ENCODE data around the gene FBXO39. TPM values are rescaled to one million over a fixed set of nuclear protein-coding genes. Genes with fewer than 3 reads are reported as not detected.

FBXO39 gene
- total and polyA plus RNA-seq, 2 of the 4 experiments (the other 2 are of a cell fraction) = not detected

DNA sequence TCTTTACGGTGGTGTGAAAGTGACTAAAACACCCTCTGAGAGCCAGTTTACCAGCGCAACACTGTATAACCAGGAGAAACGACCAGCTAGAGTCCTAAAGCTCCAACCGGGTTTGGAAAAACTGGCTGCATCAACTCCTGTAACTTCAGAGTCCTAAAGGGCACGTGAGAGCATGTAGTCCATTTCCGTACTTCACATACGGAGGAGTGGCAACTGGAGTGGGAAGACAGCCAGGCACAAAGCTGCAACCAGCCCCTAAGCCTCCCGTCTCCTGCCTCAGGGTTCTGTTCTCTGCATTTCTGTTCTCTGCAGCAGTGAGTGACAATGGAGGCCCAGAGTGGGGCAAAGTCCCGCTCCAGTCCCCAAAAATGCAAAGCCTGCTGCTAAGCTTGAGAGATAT is 36.3 kb downstream of the FBXO39 start:
- H4K91ac ChIP-seq (ENCODE audit: insufficient read depth, low read depth, low read length) = no peak overlapping the region
- no peaks in the 10 kb centered on the region for H3K36me3 ChIP-seq (ENCODE audit: control insufficient read depth, insufficient read depth, low read length)
- no peaks in the 10 kb centered on the region for H3K79me1 ChIP-seq (ENCODE audit: low read depth in 1 of 2, low read length in 2 of 2)
- no peak overlapping the region for H3K56ac ChIP-seq (ENCODE audit: extremely low read depth, insufficient read depth, low read length)
- dilution Hi-C loops (cut with HindIII; ENCODE audit: low sequenced_read_pairs, unreplicated experiment) = no loop called here
- intact Hi-C loops (cut with micrococcal nuclease) = no loop called here
- ChIA-PET POLR2A (ENCODE audit: unreplicated experiment) (no interaction called here), CTCF (no interaction called here)
- no peak overlapping the region for H3K9ac ChIP-seq (ENCODE audit: low read depth, low read length)
- H2BK20ac ChIP-seq (ENCODE audit: low read depth, low read length) = no peak overlapping the region
- no peak overlapping the region for H2AK9ac ChIP-seq (replicated peaks; ENCODE audit: low read depth, low read length, poor library complexity)
- no peak overlapping the region for H3K4me3 ChIP-seq (ENCODE audit: insufficient read depth, low read depth, low read length)
- DNase-seq (no peak), ATAC-seq (ENCODE audit: low read depth) (no peak)
- no peak overlapping the region for H3K27ac ChIP-seq (ENCODE audit: insufficient read depth, low read length)
- no peak overlapping the region for H2BK5ac ChIP-seq (ENCODE audit: low read depth, low read length, poor library complexity, severe bottlenecking)
- H3K4ac ChIP-seq (ENCODE audit: low read depth, low read length) = no peak overlapping the region
- 33% methylated on average over 2 of the region's 9 CpGs; no CpG with 5 or more reads in 1 of the 2 experiments for WGBS, 2 experiments (ENCODE audit: extremely low coverage in 2 of 2, insufficient read length in 1 of 2)
- H3K4me2 ChIP-seq (ENCODE audit: low read depth, low read length) = no peak overlapping the region
- in situ Hi-C loops (cut with MboI; ENCODE audit: low sequenced_read_pairs) = no loop called here
- H3K27me3 ChIP-seq (ENCODE audit: control insufficient read depth, insufficient read depth, low read length) = no peaks in the 10 kb centered on the region; the same call in 1 of the 2 replicates
- no peaks in the 10 kb centered on the region for H3K9me1 ChIP-seq (ENCODE audit: insufficient read depth, low read length)
- H3K4me1 ChIP-seq (ENCODE audit: control insufficient read depth, insufficient read depth, low read length) = no peaks in the 10 kb centered on the region
- no peak overlapping the region for H4K5ac ChIP-seq (ENCODE audit: low read depth, low read length)
- H4K20me1 ChIP-seq (ENCODE audit: insufficient read depth, low read length) = no peaks in the 10 kb centered on the region
- no TSS peak for BruUV-seq (replicated peaks)
- no peak overlapping the region for H2BK120ac ChIP-seq (ENCODE audit: low read depth, low read length)
- no peak for TF ChIP-seq BHLHE40 (IDR thresholded peaks at IDR 0.05; ENCODE audit: low read depth, low read length)
- TF ChIP-seq, protein P1, sequence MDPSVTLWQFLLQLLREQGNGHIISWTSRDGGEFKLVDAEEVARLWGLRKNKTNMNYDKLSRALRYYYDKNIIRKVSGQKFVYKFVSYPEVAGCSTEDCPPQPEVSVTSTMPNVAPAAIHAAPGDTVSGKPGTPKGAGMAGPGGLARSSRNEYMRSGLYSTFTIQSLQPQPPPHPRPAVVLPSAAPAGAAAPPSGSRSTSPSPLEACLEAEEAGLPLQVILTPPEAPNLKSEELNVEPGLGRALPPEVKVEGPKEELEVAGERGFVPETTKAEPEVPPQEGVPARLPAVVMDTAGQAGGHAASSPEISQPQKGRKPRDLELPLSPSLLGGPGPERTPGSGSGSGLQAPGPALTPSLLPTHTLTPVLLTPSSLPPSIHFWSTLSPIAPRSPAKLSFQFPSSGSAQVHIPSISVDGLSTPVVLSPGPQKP (IDR thresholded peaks at IDR 0.05; ENCODE audit: borderline replicate concordance, low read depth, low read length) = no peak
- no peak for TF ChIP-seq SMC3 (IDR thresholded peaks at IDR 0.05; ENCODE audit: low read depth, low read length)
- no peak for TF ChIP-seq MXI1 (IDR thresholded peaks at IDR 0.05; ENCODE audit: borderline replicate concordance, low read depth, low read length)
- TF ChIP-seq NFE2L2 (IDR thresholded peaks at IDR 0.05; ENCODE audit: low read depth, low read length) = no peak
- TF ChIP-seq, protein P2, sequence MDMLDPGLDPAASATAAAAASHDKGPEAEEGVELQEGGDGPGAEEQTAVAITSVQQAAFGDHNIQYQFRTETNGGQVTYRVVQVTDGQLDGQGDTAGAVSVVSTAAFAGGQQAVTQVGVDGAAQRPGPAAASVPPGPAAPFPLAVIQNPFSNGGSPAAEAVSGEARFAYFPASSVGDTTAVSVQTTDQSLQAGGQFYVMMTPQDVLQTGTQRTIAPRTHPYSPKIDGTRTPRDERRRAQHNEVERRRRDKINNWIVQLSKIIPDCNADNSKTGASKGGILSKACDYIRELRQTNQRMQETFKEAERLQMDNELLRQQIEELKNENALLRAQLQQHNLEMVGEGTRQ (IDR thresholded peaks at IDR 0.05; ENCODE audit: low read depth, low read length) = no peak
- no peak for TF ChIP-seq RAD21 (IDR thresholded peaks at IDR 0.05; ENCODE audit: low read length)
- TF ChIP-seq CHD1 (IDR thresholded peaks at IDR 0.05; ENCODE audit: low read depth, low read length) = no peak
- no peak for TF ChIP-seq RFX5 (IDR thresholded peaks at IDR 0.05; ENCODE audit: low read depth, low read length)
- H3K23ac ChIP-seq (ENCODE audit: low read depth, low read length) = no peak overlapping the region
- H2BK15ac ChIP-seq (ENCODE audit: low read depth, low read length) = no peak overlapping the region
- H2AFZ ChIP-seq (replicated peaks; ENCODE audit: low read length, poor library complexity) = no peak overlapping the region
- H3K14ac ChIP-seq (replicated peaks; ENCODE audit: low read depth, low read length) = no peak overlapping the region
- no peak overlapping the region for H3K18ac ChIP-seq (ENCODE audit: low read depth, low read length)
- no peaks in the 10 kb centered on the region for H3K9me3 ChIP-seq (ENCODE audit: control insufficient read depth, insufficient read depth, low read length)
- no peak overlapping the region for H4K8ac ChIP-seq (ENCODE audit: low read depth in 2 of 2, low read length in 2 of 2)
- no peak overlapping the region for H2AK5ac ChIP-seq (ENCODE audit: low read depth, low read length)
